ENCODE data around the gene GBP2.
A peak's percentile ranks its signal among the peaks of the same experiment; 100 is the strongest.

GBP2 gene

GRCh38 chr1:89125913-89126580 is at the start of gene GBP2:
TSS of gene GBP2 (minus strand) at chr1:89126114. CDS start at chr1:89121966, 4,148 bp downstream.
- peak within 1 kb of the TSS; percentile 50 for H3K27ac ChIP-seq (ENCODE audit: low read depth, low read length)
- peak within 1 kb of the TSS; percentile 74 for H3K4me3 ChIP-seq (ENCODE audit: low read depth, low read length)
- peak within 1 kb of the TSS; percentile 19 for H2AFZ ChIP-seq (ENCODE audit: low read length, unreplicated experiment)

GRCh38 chr1:89174491-89174890 is 48.6 kb upstream of the GBP2 start:
- Histone ChIP-seq H3K27ac (ENCODE audit: low read depth, low read length) (no peak overlapping the region), H3K79me2 (ENCODE audit: control insufficient read depth, insufficient read depth, low read length, unreplicated experiment) (no peaks in the 10 kb centered on the region), H2AFZ (ENCODE audit: low read length, unreplicated experiment) (no peak overlapping the region), H3K36me3 (ENCODE audit: insufficient read depth, low read length) (no peaks in the 10 kb centered on the region), H3K4me1 (ENCODE audit: control insufficient read depth, insufficient read depth, low read length, unreplicated experiment) (no peaks in the 10 kb centered on the region), H3K4me3 (ENCODE audit: low read depth, low read length) (no peak overlapping the region), H3K27me3 (ENCODE audit: insufficient read depth, low read length) (no peaks in the 10 kb centered on the region; the same call in 1 of the 2 replicates)

More at GRCh38 chr1:89125913-89126580, at the start of gene GBP2:
- H3K4me1 ChIP-seq (ENCODE audit: control insufficient read depth, insufficient read depth, low read length, unreplicated experiment) = peaks cover 30% of the 10 kb centered on the region
- H3K27me3 ChIP-seq (ENCODE audit: insufficient read depth, low read length) = no peaks in the 10 kb centered on the region
- H3K79me2 ChIP-seq (ENCODE audit: control insufficient read depth, insufficient read depth, low read length, unreplicated experiment) = no peaks in the 10 kb centered on the region
- no peaks in the 10 kb centered on the region for H3K36me3 ChIP-seq (ENCODE audit: insufficient read depth, low read length)

DNA sequence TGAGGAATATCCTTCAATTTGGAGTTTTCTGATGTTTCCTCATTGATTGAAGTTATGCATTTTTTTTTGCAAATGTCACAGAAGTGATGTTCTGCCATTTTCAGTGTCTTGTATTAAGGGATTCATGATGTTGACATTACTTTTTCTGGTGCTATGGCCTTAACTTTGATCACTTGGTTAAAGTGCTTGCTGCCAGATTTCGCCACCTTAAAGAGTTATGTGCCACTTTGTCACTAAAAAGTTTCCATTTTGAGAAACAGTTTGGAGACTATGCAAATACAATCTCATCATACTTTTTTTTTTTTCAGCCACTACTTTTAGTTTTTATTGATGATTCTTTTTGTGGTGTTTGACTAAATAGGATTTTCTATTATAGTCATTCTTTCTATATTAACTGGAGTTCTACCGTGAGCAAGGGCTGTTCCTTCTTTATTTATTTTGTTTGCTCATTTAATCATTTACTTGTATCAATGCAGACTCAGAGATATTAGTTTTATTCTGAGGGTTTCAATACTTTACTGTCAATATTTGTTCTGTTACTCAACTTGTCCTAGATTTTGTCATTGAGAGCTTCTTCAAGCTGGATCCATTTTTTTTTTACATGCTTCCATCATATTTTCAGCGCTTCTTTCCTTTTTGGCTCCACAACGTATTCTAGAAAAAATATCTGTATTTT is 46.7 kb upstream of the GBP2 start:
- no peaks in the 10 kb centered on the region for H3K79me2 ChIP-seq (ENCODE audit: control insufficient read depth, insufficient read depth, low read length, unreplicated experiment)
- H3K4me1 ChIP-seq (ENCODE audit: control insufficient read depth, insufficient read depth, low read length, unreplicated experiment) = no peaks in the 10 kb centered on the region
- no peak overlapping the region for H2AFZ ChIP-seq (ENCODE audit: low read length, unreplicated experiment)
- no peak overlapping the region for H3K4me3 ChIP-seq (ENCODE audit: low read depth, low read length)
- no peaks in the 10 kb centered on the region for H3K36me3 ChIP-seq (ENCODE audit: insufficient read depth, low read length)
- no peak overlapping the region for H3K27ac ChIP-seq (ENCODE audit: low read depth, low read length)
- H3K27me3 ChIP-seq (ENCODE audit: insufficient read depth, low read length) = no peaks in the 10 kb centered on the region

DNA sequence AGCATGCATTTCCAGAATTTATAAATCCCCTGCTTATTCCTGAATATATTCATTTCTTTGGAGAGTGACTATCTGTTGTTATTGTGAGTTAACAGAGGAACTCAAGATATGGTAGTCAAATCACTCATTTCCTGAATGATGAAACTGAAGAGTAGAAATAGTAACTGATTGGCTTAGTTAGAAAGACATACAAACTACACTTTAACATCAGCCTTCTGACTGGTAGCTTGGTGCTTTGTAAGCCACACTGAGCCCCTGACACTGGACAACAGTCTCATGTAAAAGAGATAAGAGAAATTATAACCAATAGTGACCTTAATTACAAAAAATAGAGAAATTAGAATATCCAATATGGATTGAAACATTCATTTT is 45.1 kb upstream of the GBP2 start:
- H3K4me1 ChIP-seq (ENCODE audit: control insufficient read depth, insufficient read depth, low read length, unreplicated experiment) = no peaks in the 10 kb centered on the region
- no peak overlapping the region for H2AFZ ChIP-seq (ENCODE audit: low read length, unreplicated experiment)
- no peak overlapping the region for H3K4me3 ChIP-seq (ENCODE audit: low read depth, low read length)
- no peaks in the 10 kb centered on the region for H3K36me3 ChIP-seq (ENCODE audit: insufficient read depth, low read length)
- no peaks in the 10 kb centered on the region for H3K27me3 ChIP-seq (ENCODE audit: insufficient read depth, low read length)
- no peak overlapping the region for H3K27ac ChIP-seq (ENCODE audit: low read depth, low read length)
- no peaks in the 10 kb centered on the region for H3K79me2 ChIP-seq (ENCODE audit: control insufficient read depth, insufficient read depth, low read length, unreplicated experiment)

DNA sequence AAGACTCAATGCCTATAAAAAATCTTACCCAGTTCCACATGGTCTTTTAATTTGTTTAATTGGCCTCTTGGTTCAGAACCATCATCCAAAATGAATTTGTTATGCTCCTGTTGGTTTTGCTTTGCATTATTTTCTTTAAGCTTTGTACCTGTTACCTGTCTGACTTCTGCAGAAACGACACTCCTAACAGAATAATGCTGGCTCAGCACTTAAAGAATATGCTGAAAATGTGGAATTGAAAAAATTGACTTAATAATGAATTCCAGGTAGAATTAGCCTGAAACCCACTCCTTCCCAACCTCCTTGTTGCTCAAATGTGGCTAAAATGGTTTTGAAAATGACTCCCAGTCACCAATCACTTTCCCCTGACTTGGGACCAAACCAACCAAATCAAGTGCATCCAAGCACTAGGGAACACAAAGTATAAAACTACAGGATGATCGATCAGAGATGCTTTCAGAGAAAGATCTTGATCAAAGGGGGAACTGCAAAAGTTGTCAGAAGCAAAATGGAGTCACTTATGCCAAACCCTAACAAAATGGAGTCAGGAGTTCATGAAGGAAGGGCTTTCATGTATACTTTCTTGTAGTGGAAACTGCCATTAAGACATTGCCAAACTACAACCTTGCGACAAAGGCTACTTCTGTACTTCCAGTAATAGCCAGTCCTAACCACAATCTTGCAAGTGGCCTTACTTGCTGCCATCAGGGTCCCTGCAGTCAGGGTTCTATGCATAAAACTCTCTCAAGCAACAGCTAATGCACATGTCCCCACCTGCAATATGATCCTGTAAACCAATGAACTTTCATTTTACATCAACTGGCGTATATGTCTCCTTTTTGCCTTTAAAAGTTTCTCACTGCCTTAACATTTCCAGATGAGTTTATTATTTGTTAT is 44.5 kb upstream of the GBP2 start:
- Histone ChIP-seq H3K27ac (ENCODE audit: low read depth, low read length) (no peak overlapping the region), H3K27me3 (ENCODE audit: insufficient read depth, low read length) (no peaks in the 10 kb centered on the region), H2AFZ (ENCODE audit: low read length, unreplicated experiment) (no peak overlapping the region), H3K79me2 (ENCODE audit: control insufficient read depth, insufficient read depth, low read length, unreplicated experiment) (no peaks in the 10 kb centered on the region), H3K36me3 (ENCODE audit: insufficient read depth, low read length) (no peaks in the 10 kb centered on the region), H3K4me3 (ENCODE audit: low read depth, low read length) (no peak overlapping the region), H3K4me1 (ENCODE audit: control insufficient read depth, insufficient read depth, low read length, unreplicated experiment) (no peaks in the 10 kb centered on the region)

- Histone ChIP-seq H3K36me3 (ENCODE audit: insufficient read depth, low read length) (no peaks in the 10 kb centered on the region), H2AFZ (ENCODE audit: low read length, unreplicated experiment) (no peak overlapping the region), H3K27ac (ENCODE audit: low read depth, low read length) (no peak overlapping the region), H3K4me3 (ENCODE audit: low read depth, low read length) (no peak overlapping the region), H3K27me3 (ENCODE audit: insufficient read depth, low read length) (no peaks in the 10 kb centered on the region), H3K4me1 (ENCODE audit: control insufficient read depth, insufficient read depth, low read length, unreplicated experiment) (no peaks in the 10 kb centered on the region), H3K79me2 (ENCODE audit: control insufficient read depth, insufficient read depth, low read length, unreplicated experiment) (no peaks in the 10 kb centered on the region)
Measured at GRCh38 chr1:89169166-89169565, 43.3 kb upstream of the GBP2 start.

GRCh38 chr1:89167590-89168230 is 41.8 kb upstream of the GBP2 start:
- no peaks in the 10 kb centered on the region for H3K27me3 ChIP-seq (ENCODE audit: insufficient read depth, low read length)
- H2AFZ ChIP-seq (ENCODE audit: low read length, unreplicated experiment) = no peak overlapping the region
- H3K79me2 ChIP-seq (ENCODE audit: control insufficient read depth, insufficient read depth, low read length, unreplicated experiment) = no peaks in the 10 kb centered on the region
- no peak overlapping the region for H3K27ac ChIP-seq (ENCODE audit: low read depth, low read length)
- no peak overlapping the region for H3K4me3 ChIP-seq (ENCODE audit: low read depth, low read length)
- H3K4me1 ChIP-seq (ENCODE audit: control insufficient read depth, insufficient read depth, low read length, unreplicated experiment) = no peaks in the 10 kb centered on the region
- no peaks in the 10 kb centered on the region for H3K36me3 ChIP-seq (ENCODE audit: insufficient read depth, low read length)

DNA sequence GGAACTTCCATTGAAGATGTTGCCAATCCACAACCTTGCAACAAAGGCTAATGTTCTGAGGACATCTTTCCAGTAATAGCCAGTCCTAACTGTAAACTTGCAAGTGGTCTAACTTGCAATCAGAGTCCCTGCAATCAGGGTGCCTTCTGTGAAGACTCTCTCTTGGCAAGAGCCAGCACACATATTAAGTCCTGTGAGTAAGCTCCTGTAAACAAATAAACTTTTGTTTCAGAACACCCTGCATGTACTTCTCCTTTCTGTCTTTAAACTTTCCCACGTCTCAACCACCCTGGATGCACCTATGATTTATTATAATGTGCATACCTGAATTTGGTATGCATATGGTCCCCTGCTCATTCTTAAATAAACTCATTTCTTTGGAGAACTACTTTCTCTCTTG is 40.8 kb upstream of the GBP2 start:
- no peaks in the 10 kb centered on the region for H3K4me1 ChIP-seq (ENCODE audit: control insufficient read depth, insufficient read depth, low read length, unreplicated experiment)
- H3K4me3 ChIP-seq (ENCODE audit: low read depth, low read length) = no peak overlapping the region
- no peak overlapping the region for H2AFZ ChIP-seq (ENCODE audit: low read length, unreplicated experiment)
- H3K79me2 ChIP-seq (ENCODE audit: control insufficient read depth, insufficient read depth, low read length, unreplicated experiment) = no peaks in the 10 kb centered on the region
- H3K36me3 ChIP-seq (ENCODE audit: insufficient read depth, low read length) = no peaks in the 10 kb centered on the region
- no peaks in the 10 kb centered on the region for H3K27me3 ChIP-seq (ENCODE audit: insufficient read depth, low read length)
- H3K27ac ChIP-seq (ENCODE audit: low read depth, low read length) = no peak overlapping the region

DNA sequence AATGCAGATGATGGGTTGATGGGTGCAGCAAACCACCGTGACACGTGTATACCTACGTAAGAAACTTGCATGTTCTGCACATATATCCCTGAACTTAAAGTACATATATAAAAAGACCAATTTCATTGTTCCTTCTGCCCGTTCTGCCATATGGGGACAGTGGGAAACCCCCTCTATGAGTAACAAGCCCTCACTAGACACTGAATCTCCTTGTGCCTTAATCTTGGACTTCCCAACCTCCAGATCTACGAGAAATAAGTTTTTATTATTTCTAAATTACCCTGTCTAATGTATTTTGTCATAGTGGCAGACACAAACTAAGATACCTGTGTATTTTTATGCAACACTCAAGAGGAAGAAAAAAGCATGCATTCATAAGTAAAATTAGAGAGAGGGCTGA is 39.9 kb upstream of the GBP2 start:
- no peak overlapping the region for H3K27ac ChIP-seq (ENCODE audit: low read depth, low read length)
- H3K79me2 ChIP-seq (ENCODE audit: control insufficient read depth, insufficient read depth, low read length, unreplicated experiment) = no peaks in the 10 kb centered on the region
- H3K27me3 ChIP-seq (ENCODE audit: insufficient read depth, low read length) = no peaks in the 10 kb centered on the region
- no peak overlapping the region for H2AFZ ChIP-seq (ENCODE audit: low read length, unreplicated experiment)
- no peaks in the 10 kb centered on the region for H3K4me1 ChIP-seq (ENCODE audit: control insufficient read depth, insufficient read depth, low read length, unreplicated experiment)
- no peaks in the 10 kb centered on the region for H3K36me3 ChIP-seq (ENCODE audit: insufficient read depth, low read length)
- no peak overlapping the region for H3K4me3 ChIP-seq (ENCODE audit: low read depth, low read length)

GRCh38 chr1:89151047-89151446 is 25.1 kb upstream of the GBP2 start:
- Histone ChIP-seq H3K36me3 (ENCODE audit: insufficient read depth, low read length) (no peaks in the 10 kb centered on the region), H3K27ac (ENCODE audit: low read depth, low read length) (no peak overlapping the region), H2AFZ (ENCODE audit: low read length, unreplicated experiment) (no peak overlapping the region), H3K27me3 (ENCODE audit: insufficient read depth, low read length) (peaks cover 7% of the 10 kb centered on the region; the same call in 1 of the 2 replicates), H3K4me1 (ENCODE audit: control insufficient read depth, insufficient read depth, low read length, unreplicated experiment) (no peaks in the 10 kb centered on the region), H3K4me3 (ENCODE audit: low read depth, low read length) (no peak overlapping the region), H3K79me2 (ENCODE audit: control insufficient read depth, insufficient read depth, low read length, unreplicated experiment) (no peaks in the 10 kb centered on the region)

All from ACC112 (cell line).